ENCODE data around the gene TNK2.
"Not testable (repeated sequence)": the region's sequence is repeated elsewhere in the genome, so short reads cannot be mapped to it uniquely, and the experiment has no call there.

The TNK2 gene

GRCh38 chr3:195916991-195917390 lies 8.6 kb upstream of the TNK2 start:
- no peak for DNase-seq (ENCODE audit: low read depth, low spot score)

- no peak for DNase-seq (ENCODE audit: low read depth, low spot score)
Measured at GRCh38 chr3:195916291-195916690, 7.9 kb upstream of the TNK2 start.

- DNase-seq (ENCODE audit: low read depth, low spot score) = peak; percentile 83
Measured at GRCh38 chr3:195914648-195915473, 6.5 kb upstream of the TNK2 start.

GRCh38 chr3:195914146-195914545 lies 5.8 kb upstream of the TNK2 start:
- not testable (repeated sequence) for DNase-seq (ENCODE audit: low read depth, low spot score)

GRCh38 chr3:195913382-195913781 lies 5.0 kb upstream of the TNK2 start:
- DNase-seq (ENCODE audit: low read depth, low spot score) = no peak

GRCh38 chr3:195911946-195912270 lies 3.6 kb upstream of the TNK2 start:
- no peak for DNase-seq (ENCODE audit: low read depth, low spot score)

- DNase-seq (ENCODE audit: low read depth, low spot score) = no peak
Measured at GRCh38 chr3:195911041-195911945, 2.9 kb upstream of the TNK2 start.

GRCh38 chr3:195910499-195910845 lies 2.1 kb upstream of the TNK2 start:
- DNase-seq (ENCODE audit: low read depth, low spot score) = no peak

GRCh38 chr3:195909644-195910498 lies 1.5 kb upstream of the TNK2 start:
- no peak for DNase-seq (ENCODE audit: low read depth, low spot score)

GRCh38 chr3:195908694-195909581 lies 587 bp upstream of the TNK2 start:
- DNase-seq (ENCODE audit: low read depth, low spot score) = no peak

GRCh38 chr3:195907684-195907933 lies 742 bp downstream of the TNK2 start:
- no peak for DNase-seq (ENCODE audit: low read depth, low spot score)

- DNase-seq (ENCODE audit: low read depth, low spot score) = no peak
Measured at GRCh38 chr3:195906865-195907683, 1.3 kb downstream of the TNK2 start.

GRCh38 chr3:195905970-195906864 lies 2.1 kb downstream of the TNK2 start:
- DNase-seq (ENCODE audit: low read depth, low spot score) = no peak

- no peak for DNase-seq (ENCODE audit: low read depth, low spot score)
Measured at GRCh38 chr3:195904368-195904767, 4.0 kb downstream of the TNK2 start.

- DNase-seq (ENCODE audit: low read depth, low spot score) = no peak
Measured at GRCh38 chr3:195903950-195904290, 4.4 kb downstream of the TNK2 start.

- not testable (repeated sequence) for DNase-seq (ENCODE audit: low read depth, low spot score)
Measured at GRCh38 chr3:195902634-195903033, 5.7 kb downstream of the TNK2 start.

GRCh38 chr3:195901836-195902585 lies 6.3 kb downstream of the TNK2 start:
- not testable (repeated sequence) for DNase-seq (ENCODE audit: low read depth, low spot score)

GRCh38 chr3:195900436-195901355 lies 7.7 kb downstream of the TNK2 start:
- DNase-seq (ENCODE audit: low read depth, low spot score) = no peak
